ENCODE data around the gene SEMA3E. TPM values are rescaled to one million over a fixed set of nuclear protein-coding genes. Genes with fewer than 3 reads are reported as not detected.
A peak's percentile ranks its signal among the peaks of the same experiment; 100 is the strongest.

Gene SEMA3E
- total RNA-seq, 2 donors from 2014 or later: 3.4 to 15.2 TPM

- no peak for TF ChIP-seq CTCF (IDR thresholded peaks at IDR 0.05)
Observed at GRCh38 chr7:83472376-83472775, 176.6 kb downstream of the SEMA3E start.

DNA sequence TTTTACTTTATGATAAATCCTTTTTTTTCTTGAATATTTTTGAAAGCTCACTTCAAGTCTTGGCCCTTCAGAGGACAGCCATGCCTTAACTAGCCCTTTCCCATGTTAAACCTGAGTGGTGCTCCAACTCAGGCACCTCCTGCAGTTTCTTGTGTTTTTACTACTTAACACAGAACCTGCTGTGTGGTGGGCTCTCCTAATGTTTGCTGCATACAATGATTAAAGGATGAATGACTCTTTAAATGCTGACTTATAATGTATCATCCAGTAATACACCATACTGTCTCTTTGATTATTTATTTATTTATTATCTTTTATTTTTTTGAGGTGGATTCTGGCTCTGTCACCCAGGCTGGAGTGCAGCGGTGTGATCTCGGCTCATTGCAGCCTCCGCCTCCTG lies 179.4 kb downstream of the SEMA3E start:
- H3K9me3 ChIP-seq: no peaks in the 10 kb centered on the region
- no peaks in the 10 kb centered on the region for H3K36me3 ChIP-seq
- no peak for TF ChIP-seq CTCF (IDR thresholded peaks at IDR 0.05)
- peaks cover 8 to 10% of the 10 kb centered on the region in 2 donors for H3K4me1 ChIP-seq (ENCODE audit: control insufficient read depth in 1 of 2, low read depth in 2 of 2)
- H3K4me3 ChIP-seq: no peak overlapping the region
- DNase-seq (ENCODE audit: low spot score) (no peak), ATAC-seq (ENCODE audit: insufficient number of reproducible peaks, low FRiP score, low read depth) (no peak)
- no peak overlapping the region for H3K27ac ChIP-seq
- no peaks in the 10 kb centered on the region for H3K27me3 ChIP-seq (replicated peaks; ENCODE audit: insufficient read depth)

More at GRCh38 chr7:83472376-83472775, 176.6 kb downstream of the SEMA3E start:
- Histone ChIP-seq H3K36me3 (no peaks in the 10 kb centered on the region), H3K27me3 (replicated peaks; ENCODE audit: insufficient read depth) (no peaks in the 10 kb centered on the region), H3K27ac (no peak overlapping the region), H3K9me3 (no peaks in the 10 kb centered on the region), H3K4me1 (ENCODE audit: control insufficient read depth in 1 of 2, low read depth in 2 of 2) (peaks cover 15 to 19% of the 10 kb centered on the region in 2 donors), H3K4me3 (no peak overlapping the region)
- no peak for ATAC-seq (ENCODE audit: insufficient number of reproducible peaks, low FRiP score, low read depth)
- DNase-seq (ENCODE audit: low spot score): no peak

DNA sequence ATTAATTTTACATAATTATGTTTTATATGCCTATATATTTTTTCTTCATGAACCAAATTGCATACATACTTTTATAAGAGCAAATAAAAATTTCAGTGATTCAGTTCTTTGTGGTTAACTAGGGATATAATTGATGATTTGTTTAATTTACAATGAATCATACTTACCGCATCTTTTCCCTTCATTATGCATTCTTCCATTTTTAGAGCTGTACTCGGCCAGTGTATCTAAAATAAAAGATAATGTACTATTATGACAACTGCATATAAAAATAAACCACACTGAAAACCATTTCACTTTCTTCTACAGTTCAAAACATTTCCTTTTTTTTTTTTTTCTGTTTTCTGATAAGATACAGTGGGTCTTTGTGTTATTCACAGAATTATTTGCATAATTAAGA lies 179.9 kb downstream of the SEMA3E start:
- Histone ChIP-seq H3K27me3 (replicated peaks; ENCODE audit: insufficient read depth) (no peaks in the 10 kb centered on the region), H3K9me3 (no peaks in the 10 kb centered on the region), H3K4me3 (no peak overlapping the region), H3K4me1 (ENCODE audit: control insufficient read depth in 1 of 2, low read depth in 2 of 2) (peaks cover 8 to 10% of the 10 kb centered on the region in 2 donors), H3K27ac (no peak overlapping the region), H3K36me3 (no peaks in the 10 kb centered on the region)
- no peak for TF ChIP-seq CTCF (IDR thresholded peaks at IDR 0.05)
- ATAC-seq (ENCODE audit: insufficient number of reproducible peaks, low FRiP score, low read depth): no peak
- DNase-seq (ENCODE audit: low spot score): no peak

DNA sequence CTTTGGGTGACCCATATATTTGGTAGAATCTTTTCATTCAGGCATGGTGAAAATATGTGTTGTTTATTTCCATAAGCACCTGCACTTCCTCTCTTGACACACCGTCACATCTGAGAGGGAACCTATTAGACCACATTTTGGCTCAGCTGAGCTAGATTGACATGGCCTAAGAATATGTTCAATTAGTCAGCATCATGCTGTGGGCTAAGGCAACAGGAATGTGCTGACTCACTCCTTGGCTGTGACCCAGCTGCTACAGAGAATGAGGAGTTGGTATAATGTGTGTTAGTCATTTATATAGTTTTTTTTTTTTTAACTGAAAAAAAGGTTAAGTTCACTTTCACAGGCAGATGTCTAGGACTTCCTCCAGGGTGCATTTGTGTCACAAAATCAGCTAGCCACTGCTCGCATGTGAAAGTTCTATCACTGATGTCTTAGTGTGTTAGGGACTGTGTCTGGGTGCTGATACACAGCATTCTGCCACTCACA lies 180.6 kb downstream of the SEMA3E start:
- Histone ChIP-seq H3K27me3 (replicated peaks; ENCODE audit: insufficient read depth) (no peaks in the 10 kb centered on the region), H3K9me3 (no peaks in the 10 kb centered on the region), H3K4me3 (no peak overlapping the region), H3K4me1 (ENCODE audit: control insufficient read depth in 1 of 2, low read depth in 2 of 2) (peaks cover 8 to 10% of the 10 kb centered on the region in 2 donors), H3K36me3 (no peaks in the 10 kb centered on the region), H3K27ac (no peak overlapping the region)
- DNase-seq (ENCODE audit: low spot score) (peak; percentile 84), ATAC-seq (ENCODE audit: insufficient number of reproducible peaks, low FRiP score, low read depth) (peak; percentile 95)
- no peak for TF ChIP-seq CTCF (IDR thresholded peaks at IDR 0.05)

- H3K4me3 ChIP-seq: no peak overlapping the region
- no peak overlapping the region for H3K27ac ChIP-seq
- H3K4me1 ChIP-seq (ENCODE audit: control insufficient read depth in 1 of 2, low read depth in 2 of 2): peaks cover 8 to 10% of the 10 kb centered on the region in 2 donors
- H3K36me3 ChIP-seq: no peaks in the 10 kb centered on the region
- H3K9me3 ChIP-seq: no peaks in the 10 kb centered on the region
- DNase-seq (ENCODE audit: low spot score) (no peak), ATAC-seq (ENCODE audit: insufficient number of reproducible peaks, low FRiP score, low read depth) (no peak)
- H3K27me3 ChIP-seq (replicated peaks; ENCODE audit: insufficient read depth): no peaks in the 10 kb centered on the region
- TF ChIP-seq CTCF (IDR thresholded peaks at IDR 0.05): no peak
Observed at GRCh38 chr7:83467493-83467892, 181.4 kb downstream of the SEMA3E start.

Data from thoracic aorta (tissue), 2 donors.